PC-3 (cell line): ENCODE measurements around the gene TRDN. TPM values are rescaled to one million over a fixed set of nuclear protein-coding genes. Genes with fewer than 3 reads are reported as not detected.

ENCODE experiments used
- ATAC-seq: fragments of 200-7000 bp; cut with Tn5 transposase; 2 replicates; pipeline ENCODE4 v1.9.1; 2020; ENCODE audit warnings: mild to moderate bottlenecking, moderate library complexity
- BruUV-seq: library from RNA; stranded (reverse); fragments of 400-500 nt; replicated peaks from 2 replicates; lab custom pipeline; 2021; lab: Mats Ljungman, UMichigan
- CTCF ChIA-PET: fragments of 300-600 bp; sonication (Branson Sonifier 250); formaldehyde crosslinking; loops from one replicate; lab custom pipeline; 2022; ENCODE audit warnings: antibody characterized with exemption; lab: Charles Lee
- POLR2A ChIA-PET: fragments of 300-600 bp; sonication (Branson Sonifier 250); formaldehyde crosslinking; loops from one replicate; lab custom pipeline; 2022; ENCODE audit warnings: antibody characterized with exemption; ENCODE audit not compliant: unreplicated experiment; lab: Charles Lee
- DNase-seq: peaks from one replicate; pipeline ENCODE4 v3.0.0-alpha.2; 2015
- H2AFZ ChIP-seq: fragments of 300-600 bp; sonication (generic); 2 replicates; pipeline ENCODE4 v1.6.0; 2016; ENCODE audit warnings: antibody characterized with exemption, low read length
- H3F3A ChIP-seq: fragments of 300-600 bp; sonication (generic); one replicate; pipeline ENCODE4 v1.6.0; 2017; ENCODE audit warnings: antibody characterized with exemption, low read length, control low read depth, mild to moderate bottlenecking; ENCODE audit not compliant: unreplicated experiment
- H3K27ac ChIP-seq: fragments of 300-600 bp; sonication (generic); 2 replicates; pipeline ENCODE4 v1.5.1; 2016; ENCODE audit warnings: mild to moderate bottlenecking, low read length
- H3K27me3 ChIP-seq: fragments of 300-600 bp; sonication (generic); 2 replicates; pipeline ENCODE4 v1.6.1; 2016; ENCODE audit warnings: low read length, mixed read lengths
- H3K36me3 ChIP-seq: fragments of 300-600 bp; sonication (generic); 2 replicates; pipeline ENCODE4 v1.6.1; 2016; ENCODE audit warnings: low read depth, mixed run types, low read length, mixed read lengths
- H3K4me1 ChIP-seq: fragments of 300-600 bp; sonication (generic); 2 replicates; pipeline ENCODE4 v1.5.1; 2016; ENCODE audit warnings: low read length; ENCODE audit not compliant: insufficient read depth
- H3K4me2 ChIP-seq: fragments of 300-600 bp; sonication (generic); 2 replicates; pipeline ENCODE4 v1.6.0; 2016; ENCODE audit warnings: low read length
- H3K4me3 ChIP-seq: fragments of 300-600 bp; sonication (generic); 2 replicates; pipeline ENCODE4 v1.5.1; 2016; ENCODE audit warnings: mild to moderate bottlenecking, low read length, mixed read lengths
- H3K79me2 ChIP-seq: fragments of 300-600 bp; sonication (generic); 2 replicates; pipeline ENCODE4 v1.6.1; 2017; ENCODE audit warnings: low read length, mixed read lengths
- H3K9ac ChIP-seq: fragments of 300-600 bp; sonication (generic); 2 replicates; pipeline ENCODE4 v1.6.0; 2016; ENCODE audit warnings: mild to moderate bottlenecking, low read length
- H3K9me2 ChIP-seq: fragments of 300-600 bp; sonication (generic); replicated peaks from 2 replicates; pipeline ENCODE4 v1.6.1; 2016; ENCODE audit warnings: mixed run types, low read length, mixed read lengths
- H3K9me3 ChIP-seq: fragments of 300-600 bp; sonication (generic); 2 replicates; pipeline ENCODE4 v1.6.1; 2016; ENCODE audit warnings: low read length, mixed read lengths
- H4K20me1 ChIP-seq: fragments of 300-600 bp; sonication (generic); 2 replicates; pipeline ENCODE4 v1.6.1; 2016; ENCODE audit warnings: low read length, mixed read lengths
- CTCF ChIP-seq: fragments of 300-600 bp; sonication (generic); conservative IDR thresholded peaks from 2 replicates; pipeline ENCODE4 v1.5.1; 2017; ENCODE audit warnings: antibody characterized with exemption, low read depth, mild to moderate bottlenecking, low read length
- EZH2 ChIP-seq: fragments of 300-600 bp; sonication (generic); IDR thresholded peaks from one replicate; pipeline ENCODE4 v1.6.1; 2017; ENCODE audit warnings: antibody characterized with exemption, mild to moderate bottlenecking, low read length; ENCODE audit not compliant: unreplicated experiment
- EZH2phosphoT487 ChIP-seq: fragments of 300-600 bp; sonication (generic); IDR thresholded peaks from 2 replicates; pipeline ENCODE4 v1.6.1; 2018; ENCODE audit warnings: mild to moderate bottlenecking, antibody characterized with exemption, low read length, borderline replicate concordance
- intact Hi-C: fragments of 100-400 bp; cut with micrococcal nuclease; formaldehyde crosslinking; loops from 2 replicates; pipeline ENCODE4 v1.9.0; 2023
- total RNA-seq: library from RNA; depleted of rRNA; stranded (reverse); fragments of >200 nt; gene quantifications from 2 replicates; pipeline ENCODE4 v1.2.3, GENCODE V29; 2014

TRDN gene
- total RNA-seq, 1 experiment from 2014 or later, result not detected

DNA sequence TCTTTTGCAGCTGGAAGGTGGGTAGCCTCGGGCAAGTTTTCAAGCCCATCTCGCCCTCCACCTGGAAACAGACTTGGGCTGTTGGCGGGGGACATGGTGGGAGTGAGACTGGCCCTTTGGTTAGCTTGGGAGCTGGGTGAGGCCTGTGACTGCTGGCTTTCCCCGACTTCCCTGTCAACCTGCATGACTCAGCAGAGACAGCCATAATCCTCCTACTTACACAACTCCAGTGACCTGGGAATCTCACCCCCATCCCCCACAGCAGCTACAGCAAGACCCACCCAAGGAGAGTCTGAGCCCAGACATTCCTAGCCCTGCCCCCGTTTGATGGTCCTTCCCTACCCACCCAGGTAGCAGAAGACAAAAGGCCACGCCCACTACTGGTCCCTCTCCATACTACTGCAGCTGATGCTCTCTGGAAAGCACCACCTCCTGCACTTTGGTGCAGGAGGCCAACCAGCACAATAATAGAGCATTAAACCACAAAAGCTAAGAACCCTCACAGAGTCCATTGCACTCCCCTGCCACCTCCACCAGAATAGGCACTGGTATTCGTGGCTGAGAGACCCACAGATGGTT is 188.4 kb downstream of the TRDN start:
- H3K4me1 ChIP-seq, result no peaks in the 10 kb centered on the region
- no peaks in the 10 kb centered on the region for H3K36me3 ChIP-seq
- no peaks in the 10 kb centered on the region for H3K27me3 ChIP-seq
- no peaks in the 10 kb centered on the region for H4K20me1 ChIP-seq
- H2AFZ ChIP-seq, result no peak overlapping the region
- no peak overlapping the region for H3K9ac ChIP-seq
- no peak overlapping the region for H3K27ac ChIP-seq
- no peak for TF ChIP-seq CTCF
- no peak for TF ChIP-seq EZH2phosphoT487
- TF ChIP-seq EZH2, result no peak
- no peaks in the 10 kb centered on the region for H3K79me2 ChIP-seq
- intact Hi-C loops, result no loop called here
- ChIA-PET CTCF (no interaction called here), POLR2A (no interaction called here)
- no peak overlapping the region for H3K4me3 ChIP-seq
- no peaks in the 10 kb centered on the region for H3K9me2 ChIP-seq
- no peaks in the 10 kb centered on the region for H3K9me3 ChIP-seq
- no peak for ATAC-seq
- BruUV-seq, result no TSS peak
- DNase-seq, result no peak
- H3K4me2 ChIP-seq, result no peak overlapping the region
- H3F3A ChIP-seq, result no peaks in the 10 kb centered on the region

- no TSS peak for BruUV-seq
- H3K9me3 ChIP-seq, result no peaks in the 10 kb centered on the region
- ChIA-PET POLR2A (no interaction called here), CTCF (no interaction called here)
- H3K79me2 ChIP-seq, result no peaks in the 10 kb centered on the region
- no peak overlapping the region for H3K4me2 ChIP-seq
- no peaks in the 10 kb centered on the region for H3F3A ChIP-seq
- no peaks in the 10 kb centered on the region for H4K20me1 ChIP-seq
- no peak for TF ChIP-seq EZH2
- no peak for TF ChIP-seq EZH2phosphoT487
- no peak for TF ChIP-seq CTCF
- no peaks in the 10 kb centered on the region for H3K36me3 ChIP-seq
- ATAC-seq (no peak), DNase-seq (no peak)
- intact Hi-C loops, result no loop called here
- no peak overlapping the region for H3K27ac ChIP-seq
- no peak overlapping the region for H2AFZ ChIP-seq
- no peak overlapping the region for H3K4me3 ChIP-seq
- no peaks in the 10 kb centered on the region for H3K9me2 ChIP-seq
- H3K27me3 ChIP-seq, result no peaks in the 10 kb centered on the region
- no peak overlapping the region for H3K9ac ChIP-seq
- H3K4me1 ChIP-seq, result no peaks in the 10 kb centered on the region
Measured at GRCh38 chr6:123447315-123447937, 189.3 kb downstream of the TRDN start.

DNA sequence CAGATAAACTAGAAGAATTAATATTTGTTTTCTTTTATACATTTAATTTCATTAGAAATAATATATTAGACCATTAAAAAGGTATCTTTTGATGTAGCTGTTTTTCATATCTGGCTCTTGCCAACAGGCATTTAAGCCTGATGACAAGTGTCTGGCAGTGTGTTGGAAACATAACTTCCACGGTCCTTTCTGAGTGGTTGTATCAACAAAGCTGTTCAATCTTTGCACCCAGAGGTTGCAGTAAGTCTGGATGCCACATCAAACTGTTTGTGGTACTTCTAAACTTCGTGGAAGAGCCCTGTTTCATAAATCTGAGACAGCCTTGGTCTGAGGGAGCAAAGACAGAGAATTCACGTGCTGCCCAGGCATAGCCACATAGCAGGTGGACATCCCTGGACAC is 197.4 kb downstream of the TRDN start:
- no peak overlapping the region for H3K27ac ChIP-seq
- POLR2A ChIA-PET, result no interaction called here
- H3K9me3 ChIP-seq, result no peaks in the 10 kb centered on the region
- H3K36me3 ChIP-seq, result no peaks in the 10 kb centered on the region
- H3K9me2 ChIP-seq, result no peaks in the 10 kb centered on the region
- H3K79me2 ChIP-seq, result no peaks in the 10 kb centered on the region
- H3K4me3 ChIP-seq, result no peak overlapping the region
- no TSS peak for BruUV-seq
- no peaks in the 10 kb centered on the region for H4K20me1 ChIP-seq
- no peak for TF ChIP-seq CTCF
- TF ChIP-seq EZH2phosphoT487, result no peak
- no peak for TF ChIP-seq EZH2
- H3K4me1 ChIP-seq, result no peaks in the 10 kb centered on the region
- intact Hi-C loops, result no loop called here
- no peak overlapping the region for H3K4me2 ChIP-seq
- no peak overlapping the region for H2AFZ ChIP-seq
- no peaks in the 10 kb centered on the region for H3K27me3 ChIP-seq
- H3F3A ChIP-seq, result no peaks in the 10 kb centered on the region
- no peak overlapping the region for H3K9ac ChIP-seq
- ATAC-seq (no peak), DNase-seq (no peak)
- CTCF ChIA-PET, result no interaction called here
